LNCAP (cell line): ENCODE results near the gene STAT5B.

Experiments
- TF ChIP-seq, protein P1 (sequence below): fragments of 450-650 bp; IDR thresholded peaks from 2 replicates; pipeline ENCODE4 v1.5.1; 2017; ENCODE audit warnings: mild to moderate bottlenecking

Gene STAT5B

DNA sequence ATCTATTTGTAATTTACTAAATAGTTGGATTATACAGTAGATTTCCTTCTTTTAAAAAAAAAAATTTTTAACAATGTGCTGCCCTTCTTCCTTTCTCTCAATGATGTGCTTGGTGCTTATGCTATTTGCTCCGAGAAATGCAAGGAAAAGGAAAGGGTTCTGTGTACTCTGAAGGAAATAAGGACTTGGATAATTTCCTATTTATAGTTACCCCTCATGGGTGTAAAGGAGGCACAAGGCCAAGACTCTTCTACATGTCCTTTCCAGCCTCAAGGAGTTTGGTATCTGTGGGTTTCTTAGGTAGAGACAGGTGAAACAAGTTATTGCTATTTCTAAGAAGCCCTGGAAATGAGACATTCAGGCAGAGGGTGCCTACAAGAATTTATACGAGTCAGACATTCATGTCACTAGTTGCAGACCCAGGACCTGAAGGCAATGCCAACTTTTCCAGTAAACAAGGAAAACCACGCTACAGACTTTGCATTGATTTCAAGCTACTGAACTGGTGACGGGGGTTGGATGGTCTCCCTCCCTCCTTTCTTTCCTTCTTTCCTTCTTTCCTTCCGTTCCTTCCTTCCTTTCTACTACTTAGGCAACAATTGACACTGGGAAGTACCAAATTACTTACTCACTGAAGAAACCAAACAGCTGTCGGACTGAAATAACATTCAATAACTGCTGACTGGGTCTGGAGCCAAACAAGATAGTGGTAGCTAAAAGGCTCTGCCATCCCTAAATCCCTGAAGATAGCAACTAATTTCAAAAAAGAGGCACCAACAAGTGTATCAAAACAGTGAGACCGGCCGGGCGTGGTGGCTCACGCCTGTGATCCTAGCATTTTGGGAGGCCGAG lies 48.1 kb downstream of the STAT5B start:
- TF ChIP-seq, protein P1, sequence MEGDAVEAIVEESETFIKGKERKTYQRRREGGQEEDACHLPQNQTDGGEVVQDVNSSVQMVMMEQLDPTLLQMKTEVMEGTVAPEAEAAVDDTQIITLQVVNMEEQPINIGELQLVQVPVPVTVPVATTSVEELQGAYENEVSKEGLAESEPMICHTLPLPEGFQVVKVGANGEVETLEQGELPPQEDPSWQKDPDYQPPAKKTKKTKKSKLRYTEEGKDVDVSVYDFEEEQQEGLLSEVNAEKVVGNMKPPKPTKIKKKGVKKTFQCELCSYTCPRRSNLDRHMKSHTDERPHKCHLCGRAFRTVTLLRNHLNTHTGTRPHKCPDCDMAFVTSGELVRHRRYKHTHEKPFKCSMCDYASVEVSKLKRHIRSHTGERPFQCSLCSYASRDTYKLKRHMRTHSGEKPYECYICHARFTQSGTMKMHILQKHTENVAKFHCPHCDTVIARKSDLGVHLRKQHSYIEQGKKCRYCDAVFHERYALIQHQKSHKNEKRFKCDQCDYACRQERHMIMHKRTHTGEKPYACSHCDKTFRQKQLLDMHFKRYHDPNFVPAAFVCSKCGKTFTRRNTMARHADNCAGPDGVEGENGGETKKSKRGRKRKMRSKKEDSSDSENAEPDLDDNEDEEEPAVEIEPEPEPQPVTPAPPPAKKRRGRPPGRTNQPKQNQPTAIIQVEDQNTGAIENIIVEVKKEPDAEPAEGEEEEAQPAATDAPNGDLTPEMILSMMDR = no peak

DNA sequence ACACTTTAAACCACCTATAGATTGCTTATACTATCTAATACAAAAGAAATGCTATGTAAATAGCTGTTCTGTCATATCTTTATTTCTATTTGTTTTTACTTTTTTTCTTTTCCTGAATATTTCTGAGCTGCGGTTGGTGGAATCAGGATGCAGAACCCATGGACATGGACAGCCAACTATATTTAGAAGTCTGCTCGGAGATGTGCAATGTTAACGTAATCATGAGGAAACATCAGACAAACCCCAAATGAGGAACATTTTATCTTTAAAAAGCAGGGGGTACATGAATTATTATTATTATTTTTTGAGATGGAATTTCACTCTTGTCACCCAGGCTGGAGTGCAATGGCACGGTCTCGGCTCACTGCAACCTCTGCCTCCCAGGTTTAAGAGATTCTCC lies 50.5 kb downstream of the STAT5B start:
- TF ChIP-seq, protein P1 = no peak

DNA sequence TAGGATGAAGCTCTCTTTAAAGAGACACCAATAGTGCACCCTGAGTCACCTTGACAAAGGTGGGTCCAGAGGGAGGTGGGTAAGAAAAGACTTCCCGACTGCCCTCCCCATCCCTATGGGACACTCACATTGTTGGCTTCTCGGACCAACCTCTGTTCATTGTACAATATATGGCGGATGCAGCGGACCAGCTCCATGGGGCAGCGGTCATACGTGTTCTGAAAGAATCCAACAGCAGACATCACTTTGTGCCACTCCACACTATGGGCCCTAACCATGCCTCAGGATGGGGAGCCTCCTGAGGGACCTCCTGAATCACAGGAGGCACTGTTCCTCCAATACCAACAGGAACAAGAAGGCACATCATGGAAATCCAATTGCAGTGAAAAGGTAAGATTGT lies 51.5 kb downstream of the STAT5B start:
- TF ChIP-seq, protein P1 = no peak

DNA sequence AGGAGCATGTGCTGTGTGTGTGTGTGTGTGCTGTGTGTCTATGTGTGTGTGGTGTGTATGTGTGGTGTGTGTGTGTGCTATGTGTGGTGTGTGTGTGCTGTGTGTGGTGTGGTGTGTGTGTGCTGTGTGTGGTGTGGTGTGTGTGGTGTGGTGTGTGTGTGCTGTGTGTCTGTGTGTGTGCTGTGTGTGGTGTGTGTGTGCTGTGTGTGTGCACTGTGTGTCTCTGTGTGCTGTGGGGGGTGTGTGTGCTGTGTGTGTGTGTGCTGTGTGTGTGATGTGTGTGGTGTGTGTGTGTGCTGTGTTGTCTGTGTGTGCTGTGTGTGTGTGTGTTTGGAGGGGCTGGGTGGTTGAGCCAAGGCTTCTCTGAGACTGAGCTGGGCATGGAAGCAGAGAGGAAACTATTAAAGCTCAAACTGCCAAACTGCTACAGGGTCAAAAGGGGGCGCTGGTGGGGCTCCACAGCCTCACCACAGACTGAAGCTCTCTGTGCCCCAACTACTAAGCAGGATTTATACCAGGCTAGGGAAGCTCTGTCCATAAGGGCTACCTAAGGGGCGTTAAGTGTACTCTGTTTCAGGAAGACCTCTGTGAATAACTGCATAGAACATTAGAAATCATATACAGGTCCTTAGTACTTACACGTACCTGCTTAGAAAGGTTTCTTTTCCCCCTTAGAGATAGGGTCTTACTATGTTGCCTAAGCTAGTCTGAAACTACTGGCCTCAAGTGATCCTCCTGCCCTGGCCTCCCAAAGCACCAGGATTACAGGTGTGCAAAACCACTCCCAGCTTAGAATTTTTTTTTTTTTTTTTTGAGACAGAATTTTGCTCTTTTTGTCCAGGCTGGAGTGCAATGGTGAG lies 54.1 kb downstream of the STAT5B start:
- TF ChIP-seq, protein P1 = peak; percentile 61

DNA sequence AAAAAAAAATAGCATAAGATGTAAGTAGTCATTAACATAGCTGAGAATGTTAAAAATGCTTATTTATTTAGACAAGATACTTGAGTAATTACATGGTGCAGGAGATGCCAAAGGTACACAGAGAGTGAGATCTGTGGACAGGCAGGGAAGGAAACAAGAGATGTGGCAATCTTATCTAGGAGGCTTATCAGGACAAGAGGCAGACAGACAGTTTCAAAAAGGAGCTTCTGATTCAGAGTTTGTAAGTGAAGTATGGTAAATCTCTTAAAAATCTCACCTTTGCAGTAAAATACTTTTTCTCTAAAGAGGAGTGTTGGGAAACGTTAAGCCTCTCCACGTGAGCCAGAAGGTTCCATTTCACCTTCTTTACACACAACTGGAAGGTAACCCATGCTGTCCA lies 62.0 kb downstream of the STAT5B start:
- TF ChIP-seq, protein P1 = no peak

DNA sequence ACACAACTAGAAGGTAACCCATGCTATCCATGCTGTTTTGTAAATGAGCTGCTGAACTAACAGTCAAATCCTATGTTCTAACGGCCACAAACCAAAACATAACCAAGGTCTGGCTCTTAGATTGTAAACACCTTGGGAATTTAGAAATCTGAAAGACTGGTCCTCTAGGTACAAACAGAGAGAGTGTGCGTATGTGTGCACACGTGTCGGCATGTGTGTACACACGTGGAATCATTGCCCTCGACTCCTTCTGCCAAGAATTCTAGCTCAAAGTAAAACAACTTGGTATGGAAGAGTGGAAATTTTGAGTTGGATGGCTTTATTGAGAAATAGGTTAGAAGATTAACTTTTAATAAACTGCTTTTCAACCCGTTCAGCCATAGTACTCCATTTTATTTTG lies 63.8 kb downstream of the STAT5B start:
- TF ChIP-seq, protein P1 = no peak

DNA sequence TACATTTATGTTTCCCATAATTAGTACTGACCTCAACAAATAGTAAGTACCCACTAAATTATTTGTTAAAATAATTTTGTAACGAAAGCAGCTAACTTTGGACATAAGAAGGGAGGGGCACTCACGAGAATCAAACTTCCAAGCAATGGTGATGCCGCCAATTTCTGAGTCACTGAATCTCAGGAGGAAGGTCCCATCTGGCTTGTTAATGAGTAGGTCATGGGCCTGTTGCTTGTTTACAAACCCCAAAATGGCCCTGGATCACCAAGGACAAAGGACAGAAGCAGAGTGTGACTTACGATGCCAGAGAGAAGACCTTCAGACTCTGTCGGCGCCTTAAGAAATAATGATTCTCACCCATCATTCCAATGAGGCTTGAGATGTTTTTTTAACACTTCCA lies 66.1 kb downstream of the STAT5B start:
- TF ChIP-seq, protein P1 = no peak
